ENCODE data around the gene PLXNA2. TPM values are rescaled to one million over a fixed set of nuclear protein-coding genes. Genes with fewer than 3 reads are reported as not detected.

The PLXNA2 gene
- total RNA-seq, 2 donors from 2014 or later: 7.3 to 8.9 TPM

GRCh38 chr1:208278638-208279037, 34.5 kb upstream of the PLXNA2 start:
- no peak overlapping the region for H3K4me3 ChIP-seq
- no peak for DNase-seq (ENCODE audit: low spot score)
- no peaks in the 10 kb centered on the region for H3K27me3 ChIP-seq (replicated peaks; ENCODE audit: insufficient read depth)
- no peak overlapping the region for H3K27ac ChIP-seq
- H3K4me1 ChIP-seq (replicated peaks): no peaks in the 10 kb centered on the region
- 50% methylated on average over 1 of the region's 1 CpG for WGBS
- no peaks in the 10 kb centered on the region for H3K36me3 ChIP-seq
- intact Hi-C loops (cut with DNase I): no loop called here
- no peaks in the 10 kb centered on the region for H3K9me3 ChIP-seq
- TF ChIP-seq POLR2A (IDR thresholded peaks at IDR 0.05) (no peak), CTCF (IDR thresholded peaks at IDR 0.05) (no peak), POLR2AphosphoS5 (IDR thresholded peaks at IDR 0.05) (no peak)

DNA sequence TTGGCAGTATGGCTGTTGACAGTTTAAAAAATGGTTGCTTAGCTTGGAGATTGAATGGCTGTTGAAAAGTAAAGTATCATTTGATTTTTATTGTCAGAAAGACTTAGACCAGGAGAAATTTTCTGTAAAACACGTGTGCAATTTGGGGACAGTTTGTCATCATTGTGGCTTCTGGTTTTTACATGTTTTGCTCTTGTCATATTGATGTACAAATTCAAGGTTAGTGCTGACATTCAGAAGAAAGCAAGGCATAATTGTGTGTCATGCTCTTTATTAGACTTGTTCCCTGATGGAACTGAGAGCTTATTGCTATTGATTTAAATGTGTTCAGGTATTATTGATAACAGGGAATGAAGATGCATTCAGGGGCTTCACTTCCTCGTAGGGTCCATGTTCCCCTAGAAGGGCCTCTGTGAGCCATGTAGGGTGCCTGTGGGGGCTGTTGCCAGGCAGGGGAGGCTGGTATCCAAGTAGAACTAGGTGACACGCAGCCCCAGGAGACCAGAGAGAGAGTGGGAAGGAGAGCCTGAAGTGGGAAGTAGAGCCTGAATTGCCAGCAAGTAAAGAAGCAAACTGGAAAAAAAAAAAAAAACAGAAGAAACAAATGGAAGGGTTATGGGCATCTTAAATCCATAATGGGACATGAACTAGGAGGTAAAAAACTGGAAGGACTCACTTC, 32.7 kb upstream of the PLXNA2 start:
- intact Hi-C loops (cut with DNase I): no loop called here
- WGBS: 86% methylated on average over 3 of the region's 3 CpGs
- no peaks in the 10 kb centered on the region for H3K27me3 ChIP-seq (replicated peaks; ENCODE audit: insufficient read depth)

DNA sequence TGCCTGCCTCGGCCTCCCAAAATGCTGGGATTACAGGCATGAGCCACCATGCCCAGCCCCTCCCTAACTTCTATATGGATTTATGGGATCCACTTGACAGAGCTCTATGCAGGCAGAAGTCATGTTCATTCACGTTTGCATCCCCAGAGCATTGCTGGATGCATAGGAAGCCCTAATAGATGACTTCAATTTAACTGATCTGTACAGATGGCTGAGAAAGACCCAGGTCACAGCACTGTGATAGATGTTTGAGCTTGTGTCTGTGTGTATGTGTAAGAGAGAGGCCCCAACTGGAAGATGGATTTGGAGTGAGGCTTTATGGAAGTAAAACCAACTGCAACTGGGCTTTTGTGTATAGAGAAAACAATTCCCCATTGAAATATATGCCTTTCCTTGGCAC, 30.9 kb upstream of the PLXNA2 start:
- TF ChIP-seq CTCF (IDR thresholded peaks at IDR 0.05) (no peak), POLR2AphosphoS5 (IDR thresholded peaks at IDR 0.05) (no peak), POLR2A (IDR thresholded peaks at IDR 0.05) (no peak)
- Histone ChIP-seq H3K4me1 (replicated peaks) (no peaks in the 10 kb centered on the region), H3K36me3 (no peaks in the 10 kb centered on the region), H3K9me3 (no peaks in the 10 kb centered on the region), H3K27ac (no peak overlapping the region), H3K27me3 (replicated peaks; ENCODE audit: insufficient read depth) (no peaks in the 10 kb centered on the region), H3K4me3 (no peak overlapping the region)
- intact Hi-C loops (cut with DNase I): no loop called here
- WGBS: 76% methylated on average over 2 of the region's 2 CpGs
- DNase-seq (ENCODE audit: low spot score): no peak

More for the DNA sequence above, 32.7 kb upstream of the PLXNA2 start:
- H3K36me3 ChIP-seq: no peaks in the 10 kb centered on the region
- H3K4me1 ChIP-seq (replicated peaks): no peaks in the 10 kb centered on the region
- TF ChIP-seq POLR2AphosphoS5 (IDR thresholded peaks at IDR 0.05) (no peak), POLR2A (IDR thresholded peaks at IDR 0.05) (no peak), CTCF (IDR thresholded peaks at IDR 0.05) (no peak)
- H3K27ac ChIP-seq: no peak overlapping the region
- H3K9me3 ChIP-seq: no peaks in the 10 kb centered on the region
- no peak for DNase-seq (ENCODE audit: low spot score)
- no peak overlapping the region for H3K4me3 ChIP-seq

DNA sequence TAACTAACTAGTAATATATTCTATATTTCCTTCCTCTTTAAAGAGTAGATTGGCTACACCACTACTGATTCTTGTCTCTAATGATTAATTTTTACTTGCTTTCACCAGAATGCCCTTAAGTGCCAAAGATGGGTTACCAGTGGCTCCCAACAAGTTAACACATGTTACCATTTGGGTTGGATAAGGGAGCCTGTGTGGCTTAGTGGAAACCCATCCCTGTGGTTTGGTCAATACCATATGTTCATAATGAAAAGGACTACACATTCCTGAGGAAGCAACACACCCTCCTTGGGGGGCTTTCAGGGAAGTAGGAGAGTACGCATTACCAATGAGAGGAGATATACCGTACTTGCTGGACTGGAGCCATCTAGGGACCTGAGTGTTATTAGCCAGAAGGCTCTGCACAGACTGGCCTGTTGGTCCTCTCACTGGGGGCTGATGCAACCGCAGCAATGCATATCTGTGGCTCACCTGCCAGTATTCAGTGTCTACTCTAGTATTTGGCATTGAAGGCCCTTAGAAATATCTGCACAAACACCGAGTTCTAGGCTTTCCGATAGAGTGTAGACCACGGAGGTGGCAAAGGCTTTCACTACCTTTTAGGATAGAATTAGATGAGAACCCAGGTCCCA, 29.3 kb upstream of the PLXNA2 start:
- Histone ChIP-seq H3K4me3 (no peak overlapping the region), H3K9me3 (no peaks in the 10 kb centered on the region), H3K27me3 (replicated peaks; ENCODE audit: insufficient read depth) (no peaks in the 10 kb centered on the region), H3K27ac (no peak overlapping the region), H3K36me3 (no peaks in the 10 kb centered on the region), H3K4me1 (replicated peaks) (no peaks in the 10 kb centered on the region)
- TF ChIP-seq CTCF (IDR thresholded peaks at IDR 0.05) (no peak), POLR2A (IDR thresholded peaks at IDR 0.05) (no peak), POLR2AphosphoS5 (IDR thresholded peaks at IDR 0.05) (no peak)
- 91% methylated on average over 6 of the region's 6 CpGs for WGBS
- intact Hi-C loops (cut with DNase I): no loop called here
- no peak for DNase-seq (ENCODE audit: low spot score)

DNA sequence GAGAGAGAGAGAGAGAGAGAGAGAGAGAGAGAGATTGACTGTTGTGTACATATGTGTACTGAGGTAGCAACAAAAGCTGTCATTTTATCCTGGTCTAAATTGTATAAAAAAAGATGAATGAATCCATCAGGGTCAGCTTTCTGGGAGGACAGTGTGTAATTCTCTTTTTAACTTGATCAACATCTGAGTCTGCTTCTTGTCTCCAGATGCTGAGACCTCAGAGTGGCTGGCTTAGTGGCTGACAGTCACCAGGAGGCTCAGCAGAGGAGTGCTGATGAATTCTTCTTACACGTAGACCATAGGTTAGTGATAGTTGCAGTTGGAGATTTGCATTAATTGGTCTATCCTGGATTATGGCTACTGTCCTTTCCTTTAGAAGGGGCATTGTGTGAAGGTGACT, 28.5 kb upstream of the PLXNA2 start:
- Histone ChIP-seq H3K27ac (no peak overlapping the region), H3K27me3 (replicated peaks; ENCODE audit: insufficient read depth) (no peaks in the 10 kb centered on the region), H3K4me3 (no peak overlapping the region), H3K36me3 (no peaks in the 10 kb centered on the region), H3K9me3 (no peaks in the 10 kb centered on the region), H3K4me1 (replicated peaks) (no peaks in the 10 kb centered on the region)
- intact Hi-C loops (cut with DNase I): no loop called here
- 81% methylated on average over 1 of the region's 1 CpG for WGBS
- no peak for TF ChIP-seq POLR2A (IDR thresholded peaks at IDR 0.05)
- TF ChIP-seq CTCF (IDR thresholded peaks at IDR 0.05): no peak
- no peak for TF ChIP-seq POLR2AphosphoS5 (IDR thresholded peaks at IDR 0.05)
- DNase-seq (ENCODE audit: low spot score): no peak
